SKM-1 (cell line): Measurements from ENCODE around the gene GABRA4.

Experiments
- DNase-seq: peaks from one replicate; lab custom pipeline; 2025; ENCODE audit not compliant: unreplicated experiment; lab: John Stamatoyannopoulos, UW

The GABRA4 gene

DNA sequence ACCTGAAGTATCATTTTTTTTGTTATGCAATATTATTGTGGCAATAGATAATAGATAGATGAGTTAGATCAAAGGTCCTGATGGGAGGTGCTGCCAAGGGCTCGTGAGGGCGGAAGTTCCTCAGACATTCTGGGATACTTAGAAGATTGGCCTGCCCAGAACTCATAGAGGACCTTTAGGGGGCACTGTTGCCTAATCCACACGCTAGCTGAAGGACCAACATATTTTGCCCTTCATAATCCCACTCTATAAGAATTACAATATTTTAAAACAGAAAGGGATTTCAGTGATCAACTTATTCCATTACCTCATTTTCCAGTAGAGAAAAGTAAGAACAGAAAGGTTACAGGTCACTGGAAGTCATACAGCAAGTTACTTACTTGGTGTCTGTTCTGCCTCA is 61.4 kb downstream of the GABRA4 start:
- peak; percentile 38 for DNase-seq

DNA sequence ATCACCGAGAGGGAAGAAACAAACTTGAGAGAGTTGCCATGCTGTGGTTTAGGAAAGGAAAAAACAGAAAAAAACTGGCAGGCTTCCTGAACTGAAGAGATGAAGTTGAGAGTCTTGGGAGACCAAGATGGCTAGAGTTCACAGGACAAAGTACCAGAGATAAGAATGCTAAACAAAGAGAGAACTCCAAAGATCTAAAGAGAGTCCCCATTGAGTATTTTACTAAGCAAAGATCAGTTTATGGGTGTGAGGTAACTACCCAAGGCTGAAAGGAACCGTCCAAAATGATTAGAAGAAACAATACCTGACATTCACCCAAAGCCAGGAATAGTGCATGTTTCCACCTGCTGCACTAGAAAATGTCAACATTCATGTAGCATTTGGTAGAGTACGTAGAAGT is 62.5 kb downstream of the GABRA4 start:
- DNase-seq, result no peak

DNA sequence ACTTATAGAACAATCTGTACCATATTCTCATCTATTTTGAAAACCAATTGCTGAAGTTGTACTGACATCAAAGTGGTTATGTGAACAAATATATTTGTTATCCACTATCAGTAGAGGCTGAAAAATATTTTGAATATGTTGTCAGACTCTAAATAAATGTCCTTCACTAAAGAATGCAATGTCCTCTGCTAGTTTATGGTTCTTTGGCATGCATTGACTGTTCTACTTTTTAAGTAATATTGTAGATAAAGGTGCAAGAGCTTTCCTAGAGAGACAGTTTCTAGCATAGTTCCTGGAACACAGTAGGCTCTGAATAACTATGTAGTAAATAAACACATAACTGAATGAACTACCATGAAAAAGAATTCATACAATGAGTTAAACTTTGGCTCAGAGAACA is 66.2 kb downstream of the GABRA4 start:
- no peak for DNase-seq

DNA sequence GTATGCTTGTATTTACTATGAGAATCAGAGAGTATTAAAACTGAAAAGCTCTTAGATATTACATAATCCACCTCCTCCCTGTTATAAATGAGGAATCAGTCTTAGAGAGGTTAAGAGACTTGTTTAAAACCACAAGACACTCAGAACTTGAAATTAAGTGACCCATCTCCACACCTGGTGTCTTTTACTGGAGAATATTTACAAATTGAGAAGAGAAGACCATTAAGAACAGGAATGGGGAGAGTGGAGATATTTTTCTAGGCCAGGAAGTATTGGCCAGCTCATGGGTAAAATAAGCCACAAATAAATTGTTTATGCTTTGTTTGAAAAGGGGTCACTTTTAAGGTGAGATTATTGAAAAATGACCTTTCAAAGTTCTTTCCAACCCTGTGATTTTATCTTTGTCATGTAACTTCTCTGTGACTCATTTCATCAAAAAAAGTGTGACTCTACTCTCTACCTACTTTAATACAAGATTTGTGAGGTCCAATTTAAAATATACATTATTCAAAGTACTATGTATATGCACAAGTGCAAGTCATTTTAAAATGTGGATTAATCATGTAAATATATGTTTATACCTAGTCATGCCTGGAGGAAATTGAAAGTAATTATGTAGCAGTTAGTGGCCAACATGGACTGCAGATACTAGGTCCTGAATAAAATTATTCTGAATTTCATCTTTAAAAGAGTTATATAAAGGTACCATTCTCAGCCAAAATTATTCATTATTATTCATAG is 68.4 kb downstream of the GABRA4 start:
- DNase-seq, result no peak

DNA sequence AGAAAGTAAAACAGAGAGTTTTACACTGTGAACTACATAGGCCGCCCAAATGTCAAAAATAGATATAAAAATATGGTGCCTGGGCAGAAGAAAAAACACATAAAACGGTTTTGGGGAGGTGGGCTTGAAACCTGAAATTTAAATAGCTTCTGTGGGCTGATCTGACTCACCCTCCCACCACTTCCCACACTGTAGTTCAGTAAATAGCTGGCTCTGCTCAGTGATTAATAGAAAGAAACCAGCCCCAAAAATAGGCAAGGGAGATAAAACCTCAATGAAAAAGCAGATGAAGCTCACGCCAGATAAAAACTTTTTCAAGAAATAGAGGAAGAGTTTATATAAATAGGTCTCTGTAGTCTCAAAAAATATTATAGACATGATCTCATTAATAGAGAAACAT is 71.2 kb downstream of the GABRA4 start:
- DNase-seq, result no peak

DNA sequence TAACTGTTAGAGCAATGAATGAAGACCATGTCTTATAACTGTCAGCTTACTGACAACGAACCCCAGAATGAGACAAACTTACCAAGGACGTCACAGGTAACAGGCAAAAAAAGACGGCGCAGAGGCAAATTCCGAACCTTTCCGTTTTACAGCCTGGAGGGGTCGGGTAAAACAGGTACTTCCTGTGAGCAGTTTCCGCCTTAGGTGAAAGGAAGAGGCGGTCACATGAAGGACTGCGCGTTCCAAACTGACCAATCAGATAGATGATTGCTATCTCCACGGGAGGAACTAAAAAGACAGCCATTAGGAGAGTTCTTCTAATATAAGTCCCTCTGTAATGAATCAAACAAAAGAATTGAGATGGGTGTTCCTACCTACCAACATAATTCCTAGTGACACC is 84.3 kb downstream of the GABRA4 start, which contains the start of gene COX7B2:
COX7B2 (minus strand) TSS at position 168 of the 400 bp plus-strand sequence. CDS start 174,053 bp downstream, outside the sequence.
- DNase-seq, result no peak

DNA sequence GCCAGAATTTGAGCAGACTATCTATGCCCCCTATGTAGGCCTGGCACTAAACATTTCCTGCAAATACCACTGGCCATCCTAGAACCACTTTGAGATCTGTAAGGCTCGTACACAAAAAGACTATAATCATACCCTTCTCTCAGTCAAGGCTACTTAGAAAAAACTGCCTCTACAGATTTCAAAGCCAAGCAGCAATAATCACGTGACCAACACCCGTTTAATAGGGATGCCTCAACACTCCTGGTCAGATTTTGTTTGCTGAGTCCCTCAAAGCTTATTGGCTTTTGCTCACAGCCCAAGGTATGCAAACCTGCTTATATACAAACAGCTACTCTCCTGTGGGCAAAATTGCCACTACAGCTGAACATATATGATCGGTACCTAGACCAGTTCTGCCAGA is 85.2 kb downstream of the GABRA4 start:
- no peak for DNase-seq

DNA sequence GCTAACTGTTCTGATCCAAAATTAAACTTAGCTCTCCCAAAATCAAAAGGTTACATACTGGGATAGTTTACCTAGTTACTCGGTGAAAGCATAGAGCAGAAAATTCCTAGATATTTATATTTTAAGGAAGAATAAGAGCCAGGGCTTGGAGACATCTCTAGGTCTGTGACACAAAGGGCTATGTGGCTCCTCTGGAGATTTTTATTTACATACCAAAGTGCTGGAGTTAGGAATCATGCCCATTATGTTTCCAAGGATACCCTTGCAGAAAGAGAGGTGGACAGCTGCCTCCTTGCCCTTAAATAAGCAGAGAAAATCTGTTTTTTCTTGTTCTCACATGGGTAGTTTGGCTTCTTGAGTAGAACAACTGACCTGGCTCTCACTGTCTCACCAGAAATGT is 93.3 kb downstream of the GABRA4 start:
- DNase-seq, result no peak

DNA sequence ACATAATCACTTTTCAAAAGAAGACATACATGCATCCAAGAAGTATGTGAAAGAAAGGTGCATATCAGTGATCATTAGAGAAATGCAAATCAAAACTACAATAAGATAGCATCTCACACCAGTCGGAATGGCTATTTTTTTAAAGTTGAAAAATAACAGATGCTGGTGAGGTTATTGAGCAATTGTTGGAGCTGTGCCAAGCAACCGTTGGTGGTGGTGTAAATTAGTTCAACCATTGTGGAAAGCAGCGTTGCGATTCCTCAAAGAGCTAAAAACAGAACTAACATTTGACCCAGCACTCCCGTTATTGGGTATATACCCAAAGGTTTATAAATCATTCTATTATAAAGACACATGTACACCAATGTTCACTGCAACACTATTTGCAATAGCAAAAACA is 98.6 kb downstream of the GABRA4 start:
- DNase-seq, result no peak

DNA sequence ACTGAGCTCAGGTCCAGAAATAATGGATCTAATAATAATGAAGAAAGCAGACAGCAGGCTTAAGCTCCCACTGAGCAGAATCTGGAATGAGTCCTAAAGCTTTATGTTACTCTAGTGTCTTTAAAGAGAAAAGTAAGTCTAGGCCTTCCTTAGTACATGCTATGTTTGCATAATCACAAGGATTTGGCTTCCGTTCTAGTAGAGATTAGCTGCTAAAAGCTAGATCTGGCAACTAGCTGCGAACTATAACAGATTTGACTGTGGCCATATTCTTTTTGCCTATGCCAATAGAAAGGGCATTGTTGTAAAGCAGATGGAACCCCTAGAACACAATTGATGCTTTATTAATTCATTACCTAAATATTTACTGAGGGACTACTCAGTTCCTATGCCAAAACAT is 103.3 kb downstream of the GABRA4 start:
- no peak for DNase-seq

DNA sequence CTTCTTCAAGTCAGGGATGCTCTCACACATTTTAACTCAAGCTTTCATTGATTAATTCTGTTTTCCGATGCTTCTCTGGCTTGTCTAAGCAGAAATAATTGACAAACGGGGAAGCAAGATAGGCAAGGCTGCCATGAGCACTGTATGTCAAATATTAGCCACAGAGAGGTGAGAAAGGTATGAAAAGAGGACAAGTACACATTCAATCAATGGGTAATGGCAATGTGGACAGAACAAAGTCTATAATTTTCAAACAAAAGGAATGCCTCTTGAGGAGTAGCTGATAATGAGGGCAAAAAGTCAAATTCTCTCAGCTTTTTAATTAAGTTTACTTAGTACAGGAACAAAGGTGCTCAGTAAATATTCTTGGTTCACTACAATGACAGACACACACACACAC is 104.0 kb downstream of the GABRA4 start:
- DNase-seq, result no peak

DNA sequence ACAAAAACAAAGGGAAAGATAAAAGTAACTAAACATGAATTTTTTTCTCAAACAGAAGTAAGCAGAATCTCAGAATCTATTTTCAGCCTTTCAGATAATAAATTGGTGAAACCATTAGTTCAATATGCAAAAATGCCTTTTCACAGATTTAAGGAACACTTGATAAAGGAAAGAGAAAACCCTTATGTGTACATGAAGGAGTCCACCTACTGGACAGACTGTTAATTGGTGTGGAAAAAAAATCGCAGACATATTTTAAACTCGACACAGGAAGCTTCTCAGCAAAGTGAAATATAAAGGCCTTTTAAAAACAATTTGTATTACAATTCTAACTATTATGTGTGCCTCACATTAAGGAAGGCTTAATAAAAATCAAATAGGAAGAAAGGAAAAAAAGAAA is 106.7 kb downstream of the GABRA4 start:
- DNase-seq, result no peak

DNA sequence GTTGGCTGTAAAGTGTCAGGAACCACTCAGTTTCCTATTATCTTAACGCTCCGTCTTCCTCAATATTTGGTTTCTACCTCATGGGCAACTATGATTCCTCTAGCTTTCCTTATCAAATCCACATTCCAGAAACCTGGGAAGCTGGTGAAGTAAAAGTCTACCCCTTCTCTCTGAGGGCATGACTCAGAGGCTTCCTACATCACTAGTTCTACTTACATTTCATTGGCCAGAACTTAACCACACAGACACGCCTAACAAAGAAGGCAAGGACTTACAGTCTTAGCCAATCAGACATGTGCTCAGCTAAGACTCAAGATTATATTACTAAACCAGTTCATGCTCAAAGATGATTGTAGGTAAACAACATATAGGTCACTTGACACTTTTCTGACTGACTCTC is 114.7 kb downstream of the GABRA4 start:
- DNase-seq, result no peak

DNA sequence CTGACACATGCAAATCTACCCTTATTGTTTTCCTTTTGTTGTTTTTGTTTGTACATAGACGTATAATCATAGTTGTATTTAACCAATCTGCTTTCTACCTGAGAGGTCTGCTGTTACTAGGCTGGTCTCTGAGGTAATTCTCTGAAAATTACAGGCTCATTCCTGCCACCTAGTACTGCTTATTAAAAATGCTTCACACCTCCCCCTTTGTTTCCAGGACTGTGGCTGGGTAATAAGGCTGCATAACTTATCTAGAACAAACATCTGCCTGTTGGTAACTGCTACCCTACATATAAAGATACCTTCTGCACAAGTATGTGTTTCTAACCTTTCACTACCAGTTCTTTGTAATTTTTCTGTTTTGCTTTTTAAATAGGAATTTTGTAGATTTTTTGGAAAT is 118.6 kb downstream of the GABRA4 start:
- DNase-seq, result no peak

DNA sequence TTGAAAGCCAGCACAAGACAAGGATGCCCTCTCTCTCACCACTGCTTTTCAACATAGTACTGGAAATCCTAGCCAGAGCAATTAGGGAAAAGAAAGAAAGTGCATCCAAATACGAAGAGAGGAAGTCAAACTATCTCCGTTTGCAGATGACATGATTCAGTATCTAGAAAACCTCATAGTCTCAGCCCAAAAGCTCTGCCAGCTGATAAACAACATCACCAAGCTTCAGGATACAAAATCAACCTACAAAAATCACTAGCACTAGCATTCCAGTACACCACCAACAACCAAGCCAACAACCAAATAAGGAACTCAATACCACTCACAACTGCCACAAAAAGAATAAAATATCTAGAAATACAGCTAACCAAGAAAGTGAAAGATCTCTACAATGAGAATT is 123.0 kb downstream of the GABRA4 start:
- DNase-seq, result no peak
